ENCODE data around the gene FAM204A. TPM values are rescaled to one million over a fixed set of nuclear protein-coding genes. Genes with fewer than 3 reads are reported as not detected.

The FAM204A gene
- total RNA-seq, 4 donors from 2014 or later = 45.7 to 65.2 (median 55.0) TPM

DNA sequence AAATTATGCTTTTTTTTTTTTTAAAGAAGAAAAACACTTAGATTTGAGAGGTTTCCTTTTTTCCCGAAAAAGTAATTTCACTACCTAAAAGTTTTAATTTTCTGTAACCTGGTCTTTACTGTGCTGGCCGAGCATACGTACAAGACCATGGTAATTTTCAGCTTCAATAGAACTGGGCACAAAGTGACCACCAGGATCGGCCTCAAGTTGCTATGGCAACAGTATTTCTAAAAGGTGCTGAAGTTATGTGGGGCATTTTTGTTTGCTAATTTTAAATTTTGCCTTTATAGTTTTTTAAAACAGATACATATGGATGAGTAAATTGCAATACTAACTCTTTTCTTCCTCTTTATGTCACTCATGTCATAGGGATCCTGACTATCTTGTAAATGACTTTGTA lies 69.4 kb downstream of the FAM204A start:
- DNase-seq = no peak
- Histone ChIP-seq H3K27me3 (no peaks in the 10 kb centered on the region), H3K36me3 (no peaks in the 10 kb centered on the region), H3K4me3 (replicated peaks in 1 of 3) (no peak overlapping the region), H3K9me3 (no peaks in the 10 kb centered on the region), H3K27ac (no peak overlapping the region), H3K4me1 (no peaks in the 10 kb centered on the region)
- WGBS, 2 donors = 68 to 82% methylated on average over 4 of the region's 4 CpGs
- TF ChIP-seq, protein P1, sequence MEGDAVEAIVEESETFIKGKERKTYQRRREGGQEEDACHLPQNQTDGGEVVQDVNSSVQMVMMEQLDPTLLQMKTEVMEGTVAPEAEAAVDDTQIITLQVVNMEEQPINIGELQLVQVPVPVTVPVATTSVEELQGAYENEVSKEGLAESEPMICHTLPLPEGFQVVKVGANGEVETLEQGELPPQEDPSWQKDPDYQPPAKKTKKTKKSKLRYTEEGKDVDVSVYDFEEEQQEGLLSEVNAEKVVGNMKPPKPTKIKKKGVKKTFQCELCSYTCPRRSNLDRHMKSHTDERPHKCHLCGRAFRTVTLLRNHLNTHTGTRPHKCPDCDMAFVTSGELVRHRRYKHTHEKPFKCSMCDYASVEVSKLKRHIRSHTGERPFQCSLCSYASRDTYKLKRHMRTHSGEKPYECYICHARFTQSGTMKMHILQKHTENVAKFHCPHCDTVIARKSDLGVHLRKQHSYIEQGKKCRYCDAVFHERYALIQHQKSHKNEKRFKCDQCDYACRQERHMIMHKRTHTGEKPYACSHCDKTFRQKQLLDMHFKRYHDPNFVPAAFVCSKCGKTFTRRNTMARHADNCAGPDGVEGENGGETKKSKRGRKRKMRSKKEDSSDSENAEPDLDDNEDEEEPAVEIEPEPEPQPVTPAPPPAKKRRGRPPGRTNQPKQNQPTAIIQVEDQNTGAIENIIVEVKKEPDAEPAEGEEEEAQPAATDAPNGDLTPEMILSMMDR (IDR thresholded peaks at IDR 0.05) = no peak
- no peak for TF ChIP-seq POLR2A (IDR thresholded peaks at IDR 0.05)
- intact Hi-C loops (cut with DNase I) = no loop called here

DNA sequence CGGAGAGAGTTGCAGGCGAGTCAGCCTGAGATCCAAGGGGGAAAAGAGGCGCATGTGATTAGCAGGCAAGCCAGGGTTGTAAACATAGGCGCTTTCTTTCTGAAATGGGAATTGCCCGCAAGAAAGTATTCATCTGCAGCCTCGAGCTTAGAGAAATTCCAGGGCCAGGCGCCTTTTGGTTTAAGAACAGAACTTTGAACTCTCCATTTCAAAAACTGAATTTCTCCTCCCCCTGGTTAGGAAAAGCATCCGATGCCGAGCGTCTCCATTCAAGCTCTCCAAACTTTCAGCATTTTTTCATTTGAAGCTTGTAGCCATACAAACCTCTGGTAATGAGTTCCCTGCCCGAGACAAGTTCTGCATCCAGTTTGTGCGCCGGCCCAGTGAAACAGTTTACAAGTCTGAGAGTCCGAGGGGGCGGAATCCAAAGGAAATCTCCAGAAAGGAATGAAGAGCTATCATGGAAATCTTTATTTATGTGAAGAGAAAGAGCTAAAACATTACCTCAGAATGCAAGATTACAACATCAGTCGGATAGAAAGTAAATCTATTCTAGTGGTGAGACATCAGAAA lies 69.9 kb downstream of the FAM204A start:
- DNase-seq = no peak
- intact Hi-C loops (cut with DNase I) = no loop called here
- TF ChIP-seq, protein P1 (IDR thresholded peaks at IDR 0.05) = no peak
- no peak for TF ChIP-seq POLR2A (IDR thresholded peaks at IDR 0.05)
- Histone ChIP-seq H3K27ac (no peak overlapping the region), H3K4me3 (replicated peaks in 1 of 3) (no peak overlapping the region), H3K4me1 (no peaks in the 10 kb centered on the region), H3K9me3 (no peaks in the 10 kb centered on the region), H3K27me3 (no peaks in the 10 kb centered on the region), H3K36me3 (no peaks in the 10 kb centered on the region)
- 20 to 24% methylated on average over 16 of the region's 16 CpGs for WGBS, 2 donors

DNA sequence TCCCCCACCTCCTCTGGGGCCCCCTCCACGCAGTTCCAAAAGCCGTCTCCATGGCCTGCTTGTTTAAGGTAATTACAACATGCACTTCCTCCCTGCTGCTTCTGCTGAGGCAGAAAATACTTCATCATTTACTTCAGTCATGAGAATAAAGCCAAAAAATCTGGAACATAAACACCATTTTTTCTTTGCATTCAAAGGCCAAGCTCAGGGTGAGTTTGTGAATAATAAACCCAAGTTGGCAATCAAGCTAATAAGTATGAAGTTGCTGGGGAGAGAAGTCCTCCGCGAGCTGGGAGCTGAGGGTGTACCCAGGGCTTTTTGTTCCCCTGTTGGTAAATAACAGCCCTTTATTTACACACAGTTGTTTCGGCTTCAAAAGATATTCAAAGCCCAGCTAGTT lies 70.5 kb downstream of the FAM204A start:
- H3K4me1 ChIP-seq = no peaks in the 10 kb centered on the region
- intact Hi-C loops (cut with DNase I) = no loop called here
- no peak for TF ChIP-seq POLR2A (IDR thresholded peaks at IDR 0.05)
- TF ChIP-seq, protein P1 (IDR thresholded peaks at IDR 0.05) = no peak
- no peaks in the 10 kb centered on the region for H3K27me3 ChIP-seq
- no peaks in the 10 kb centered on the region for H3K36me3 ChIP-seq
- 50 to 53% methylated on average over 5 of the region's 5 CpGs for WGBS, 2 donors
- no peaks in the 10 kb centered on the region for H3K9me3 ChIP-seq
- no peak overlapping the region for H3K27ac ChIP-seq
- DNase-seq = no peak
- H3K4me3 ChIP-seq (replicated peaks in 1 of 3) = no peak overlapping the region

DNA sequence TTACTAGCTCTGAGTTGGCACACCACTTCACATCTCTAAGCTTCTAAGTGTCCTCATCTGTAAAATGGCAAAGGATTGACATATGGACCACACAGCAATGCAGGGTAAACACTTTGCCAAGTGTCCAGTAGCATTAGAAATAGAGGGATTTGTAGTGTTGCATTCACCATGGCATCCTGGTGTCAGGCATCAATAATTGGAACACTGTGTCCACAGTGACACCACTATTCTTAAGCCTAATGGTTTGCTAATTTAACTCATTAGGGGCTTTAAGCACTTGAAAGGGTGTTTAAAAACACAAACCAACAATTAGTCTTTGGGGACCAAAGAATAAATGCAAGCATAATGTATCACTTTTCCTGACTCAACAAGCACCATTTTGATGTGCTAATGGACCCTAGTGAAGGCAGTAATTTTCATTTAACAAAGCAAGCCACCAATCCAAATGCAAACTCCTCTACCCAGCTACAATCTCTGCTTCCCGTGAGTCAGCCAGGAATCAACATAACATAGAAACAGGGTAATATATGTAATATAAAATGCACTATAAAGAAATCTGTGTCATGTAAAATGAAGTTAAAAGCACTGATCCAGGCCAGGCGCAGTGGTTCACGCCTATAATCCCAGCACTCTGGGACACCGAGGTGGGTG lies 75.9 kb downstream of the FAM204A start:
- intact Hi-C loops (cut with DNase I) = no loop called here
- WGBS, 2 donors = 52 to 57% methylated on average over 4 of the region's 4 CpGs
- Histone ChIP-seq H3K27ac (no peak overlapping the region), H3K4me1 (no peaks in the 10 kb centered on the region), H3K36me3 (no peaks in the 10 kb centered on the region), H3K9me3 (no peaks in the 10 kb centered on the region), H3K4me3 (replicated peaks in 1 of 3) (no peak overlapping the region), H3K27me3 (no peaks in the 10 kb centered on the region)
- no peak for DNase-seq
- TF ChIP-seq, protein P1 (IDR thresholded peaks at IDR 0.05) = no peak
- TF ChIP-seq POLR2A (IDR thresholded peaks at IDR 0.05) = no peak

DNA sequence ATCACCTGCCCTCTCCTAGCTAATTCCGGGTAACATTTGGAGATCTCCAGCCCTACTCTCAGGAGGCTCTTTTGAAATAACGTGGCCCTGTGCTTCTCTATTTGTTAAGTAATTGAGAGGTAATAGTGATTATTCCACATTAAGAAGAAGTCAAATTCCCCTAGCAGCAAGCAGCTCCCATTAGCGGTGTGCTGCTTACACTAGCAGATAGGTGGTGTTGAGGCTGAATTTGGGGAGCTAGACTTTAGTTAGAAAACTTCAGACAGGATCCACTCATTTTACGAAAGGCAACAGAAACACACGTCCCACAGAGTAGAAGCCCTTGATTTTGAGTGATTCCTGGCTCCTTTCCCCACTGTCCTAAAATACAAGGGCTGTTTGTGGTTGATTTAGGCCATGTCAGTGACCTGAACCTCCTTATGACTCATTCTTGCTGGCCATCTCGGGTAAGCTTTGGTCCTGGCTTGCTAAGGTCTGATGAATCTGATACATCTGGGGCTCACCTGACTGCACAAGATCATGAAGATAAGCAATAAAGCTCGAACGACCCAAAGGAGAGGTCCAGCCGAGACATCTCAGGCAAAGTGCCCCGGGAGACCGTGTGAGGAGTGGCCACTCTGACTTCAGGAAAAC lies 77.2 kb downstream of the FAM204A start:
- H3K4me1 ChIP-seq = no peaks in the 10 kb centered on the region
- TF ChIP-seq POLR2A (IDR thresholded peaks at IDR 0.05) = no peak
- TF ChIP-seq, protein P1 (IDR thresholded peaks at IDR 0.05) = no peak
- no peak overlapping the region for H3K4me3 ChIP-seq (replicated peaks in 1 of 3)
- no peaks in the 10 kb centered on the region for H3K9me3 ChIP-seq
- H3K36me3 ChIP-seq = no peaks in the 10 kb centered on the region
- no peak for DNase-seq
- 41 to 44% methylated on average over 11 of the region's 11 CpGs for WGBS, 2 donors
- H3K27ac ChIP-seq = no peak overlapping the region
- intact Hi-C loops (cut with DNase I) = no loop called here
- no peaks in the 10 kb centered on the region for H3K27me3 ChIP-seq
